Smooth muscle cell (in vitro differentiated cells): Measurements from ENCODE around the gene PTGR3. TPM values are rescaled to one million over a fixed set of nuclear protein-coding genes. Genes with fewer than 3 reads are reported as not detected.

Source experiments
- DNase-seq: peaks from one replicate; lab custom pipeline; 2025; ENCODE audit not compliant: unreplicated experiment; lab: John Stamatoyannopoulos, UW
- H2AFZ ChIP-seq: fragments of 200-600 bp; sonication (generic); 2 replicates; pipeline ENCODE4 v1.6.0; 2016; ENCODE audit warnings: antibody characterized with exemption, low read depth, mild to moderate bottlenecking
- H3F3A ChIP-seq: fragments of 200-600 bp; sonication (generic); 2 replicates; pipeline ENCODE4 v1.6.0; 2017; ENCODE audit warnings: antibody characterized with exemption, low read depth
- H3K27ac ChIP-seq: fragments of 200-600 bp; sonication (generic); 2 replicates; pipeline ENCODE4 v1.5.1; 2016; ENCODE audit warnings: low read depth, mild to moderate bottlenecking
- H3K27me3 ChIP-seq: fragments of 200-600 bp; sonication (generic); 2 replicates; pipeline ENCODE4 v1.6.1; 2016; ENCODE audit warnings: low read depth, mild to moderate bottlenecking
- H3K36me3 ChIP-seq: fragments of 200-600 bp; sonication (generic); 2 replicates; pipeline ENCODE4 v1.5.1; 2016; ENCODE audit warnings: low read depth
- H3K4me1 ChIP-seq: fragments of 200-600 bp; sonication (generic); 2 replicates; pipeline ENCODE4 v1.5.1; 2016; ENCODE audit warnings: low read depth
- H3K4me2 ChIP-seq: fragments of 200-600 bp; sonication (generic); 2 replicates; pipeline ENCODE4 v1.6.0; 2016; ENCODE audit warnings: mild to moderate bottlenecking
- H3K4me3 ChIP-seq: fragments of 200-600 bp; sonication (generic); 2 replicates; pipeline ENCODE4 v1.5.1; 2016; ENCODE audit warnings: mild to moderate bottlenecking
- H3K79me2 ChIP-seq: fragments of 200-600 bp; sonication (generic); 2 replicates; pipeline ENCODE4 v1.6.0; 2016; ENCODE audit warnings: low read depth, mild to moderate bottlenecking
- H3K9ac ChIP-seq: fragments of 200-600 bp; sonication (generic); 2 replicates; pipeline ENCODE4 v1.6.0; 2016; ENCODE audit warnings: low read depth
- H3K9me3 ChIP-seq: fragments of 200-600 bp; sonication (generic); replicated peaks from 2 replicates; pipeline ENCODE4 v1.5.1; 2016; ENCODE audit warnings: low read depth
- H4K20me1 ChIP-seq: fragments of 200-600 bp; sonication (generic); 2 replicates; pipeline ENCODE4 v1.6.0; 2016; ENCODE audit warnings: low read depth
- CTCF ChIP-seq: fragments of 200-600 bp; sonication (generic); IDR thresholded peaks from 2 replicates; pipeline ENCODE4 v1.5.1; 2017; ENCODE audit warnings: borderline replicate concordance, mild to moderate bottlenecking, antibody characterized with exemption; ENCODE audit not compliant: insufficient read depth, poor library complexity, severe bottlenecking
- WGBS: methylation state at CpG from one replicate; pipeline ENCODE4 v1.1.7; 2016; ENCODE audit warnings: low lambda C conversion rate; 5-methylcytosine and 5-hydroxymethylcytosine counted together
- polyA plus RNA-seq: library from polyadenylated mRNA; unstranded; fragments of >200 nt; fragmentation: Nextera tagmentation; extraction: Ambion mirVana; gene quantifications from 2 replicates; pipeline ENCODE4 v1.2.1, GENCODE V29; 2016
- total RNA-seq: library from RNA; depleted of rRNA; stranded (reverse); fragments of >200 nt; gene quantifications from 2 replicates; pipeline ENCODE4 v1.2.3, GENCODE V29; 2014

The PTGR3 gene
- total and polyA plus RNA-seq, 2 experiments from 2014 or later: 29.6 to 35.0 TPM

DNA sequence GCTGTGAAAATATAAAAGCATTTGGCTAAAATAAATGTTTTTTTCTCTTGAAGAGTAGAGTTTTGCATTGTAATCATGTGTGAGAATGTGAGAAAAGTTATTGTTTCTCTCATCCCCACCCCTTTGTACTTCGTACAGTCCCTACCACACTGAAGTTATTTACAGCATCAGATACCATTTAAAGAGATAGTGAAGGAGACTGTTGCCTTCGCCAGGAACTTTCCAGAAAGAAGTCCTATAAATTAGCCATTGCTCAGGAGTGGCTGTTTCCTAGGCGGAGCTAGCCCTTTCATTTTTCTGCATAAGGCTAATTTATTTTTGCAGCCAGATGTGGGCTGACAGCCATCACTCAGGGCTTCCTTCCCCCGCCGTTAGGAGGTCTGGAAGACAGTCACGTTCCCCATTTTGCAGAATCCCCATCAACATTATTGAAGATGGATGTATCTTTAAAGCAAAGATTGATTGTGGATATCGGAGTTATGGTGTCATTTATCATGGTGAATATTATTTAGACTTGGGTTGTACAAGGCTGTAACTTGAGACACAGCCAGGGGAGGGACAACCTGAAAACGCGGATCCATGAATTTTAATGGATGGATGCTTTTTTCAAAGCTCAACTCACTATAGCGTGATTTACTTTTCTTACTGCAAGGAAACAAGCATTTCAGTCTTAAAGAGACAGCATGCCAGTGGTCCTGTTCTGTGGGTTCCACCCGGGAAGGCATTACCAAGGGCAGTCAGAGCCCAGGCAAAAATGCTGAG lies 18.8 kb upstream of the PTGR3 start:
- WGBS: 67% methylated on average over 11 of the region's 11 CpGs
- peaks cover 85% of the 10 kb centered on the region for H4K20me1 ChIP-seq
- peak overlapping the region; percentile 71 for H3K4me2 ChIP-seq
- no peaks in the 10 kb centered on the region for H3K9me3 ChIP-seq
- H3K27ac ChIP-seq: peak overlapping the region; percentile 6
- no peaks in the 10 kb centered on the region for H3F3A ChIP-seq
- H3K36me3 ChIP-seq: no peaks in the 10 kb centered on the region
- no peak for TF ChIP-seq CTCF
- H2AFZ ChIP-seq: peak overlapping the region; percentile 33
- peak overlapping the region; percentile 37 for H3K4me3 ChIP-seq
- H3K27me3 ChIP-seq: no peaks in the 10 kb centered on the region
- DNase-seq: no peak
- no peak overlapping the region for H3K9ac ChIP-seq
- H3K4me1 ChIP-seq: peaks cover 13% of the 10 kb centered on the region
- peaks cover 99% of the 10 kb centered on the region for H3K79me2 ChIP-seq

DNA sequence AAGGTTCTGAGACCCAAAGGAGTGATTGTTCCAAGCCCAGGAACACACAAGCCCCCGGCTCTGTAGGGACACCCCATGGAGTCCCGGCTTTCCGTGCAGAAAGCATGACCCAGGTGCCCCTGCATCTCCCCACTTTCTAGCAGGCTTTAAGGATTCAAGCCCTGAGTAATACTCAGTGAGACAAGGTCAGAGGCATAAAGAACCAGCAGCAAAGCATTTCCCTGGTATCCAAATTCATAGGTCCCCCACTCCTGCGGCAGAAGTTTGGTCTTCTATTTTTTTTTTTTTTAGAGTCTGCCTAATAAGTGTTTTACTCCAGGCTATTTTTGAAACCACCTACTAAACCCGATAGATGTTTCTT lies 18.0 kb upstream of the PTGR3 start:
- Histone ChIP-seq H3K9me3 (no peaks in the 10 kb centered on the region), H3K4me1 (peaks cover 13% of the 10 kb centered on the region), H2AFZ (no peak overlapping the region), H4K20me1 (peaks cover 85% of the 10 kb centered on the region), H3K4me3 (peak overlapping the region; percentile 37), H3K4me2 (peak overlapping the region; percentile 71), H3K9ac (no peak overlapping the region), H3K27me3 (no peaks in the 10 kb centered on the region), H3K27ac (peak overlapping the region; percentile 6), H3K36me3 (no peaks in the 10 kb centered on the region), H3F3A (no peaks in the 10 kb centered on the region), H3K79me2 (peaks cover 99% of the 10 kb centered on the region)
- no peak for TF ChIP-seq CTCF
- no peak for DNase-seq
- WGBS: 68% methylated on average over 5 of the region's 5 CpGs

GRCh38 chr18:75226286-75226955 lies 17.5 kb upstream of the PTGR3 start:
- peak overlapping the region; percentile 71 for H3K4me2 ChIP-seq
- H2AFZ ChIP-seq: no peak overlapping the region
- no peak for DNase-seq
- H3K9ac ChIP-seq: no peak overlapping the region
- H3K9me3 ChIP-seq: no peaks in the 10 kb centered on the region
- H4K20me1 ChIP-seq: peaks cover 84% of the 10 kb centered on the region
- peaks cover 99% of the 10 kb centered on the region for H3K79me2 ChIP-seq
- no peaks in the 10 kb centered on the region for H3F3A ChIP-seq
- peak overlapping the region; percentile 37 for H3K4me3 ChIP-seq
- H3K27ac ChIP-seq: peak overlapping the region; percentile 6
- no peaks in the 10 kb centered on the region for H3K36me3 ChIP-seq
- TF ChIP-seq CTCF: no peak
- WGBS: 32% methylated on average over 11 of the region's 11 CpGs
- H3K27me3 ChIP-seq: no peaks in the 10 kb centered on the region
- H3K4me1 ChIP-seq: peaks cover 13% of the 10 kb centered on the region
